ENCODE measurements around the gene FOSL2. TPM values are rescaled to one million over a fixed set of nuclear protein-coding genes. Genes with fewer than 3 reads are reported as not detected.
A peak's percentile ranks its signal among the peaks of the same experiment; 100 is the strongest.

The FOSL2 gene
- total RNA-seq, 1 donor from 2014 or later: 60.5 TPM

DNA sequence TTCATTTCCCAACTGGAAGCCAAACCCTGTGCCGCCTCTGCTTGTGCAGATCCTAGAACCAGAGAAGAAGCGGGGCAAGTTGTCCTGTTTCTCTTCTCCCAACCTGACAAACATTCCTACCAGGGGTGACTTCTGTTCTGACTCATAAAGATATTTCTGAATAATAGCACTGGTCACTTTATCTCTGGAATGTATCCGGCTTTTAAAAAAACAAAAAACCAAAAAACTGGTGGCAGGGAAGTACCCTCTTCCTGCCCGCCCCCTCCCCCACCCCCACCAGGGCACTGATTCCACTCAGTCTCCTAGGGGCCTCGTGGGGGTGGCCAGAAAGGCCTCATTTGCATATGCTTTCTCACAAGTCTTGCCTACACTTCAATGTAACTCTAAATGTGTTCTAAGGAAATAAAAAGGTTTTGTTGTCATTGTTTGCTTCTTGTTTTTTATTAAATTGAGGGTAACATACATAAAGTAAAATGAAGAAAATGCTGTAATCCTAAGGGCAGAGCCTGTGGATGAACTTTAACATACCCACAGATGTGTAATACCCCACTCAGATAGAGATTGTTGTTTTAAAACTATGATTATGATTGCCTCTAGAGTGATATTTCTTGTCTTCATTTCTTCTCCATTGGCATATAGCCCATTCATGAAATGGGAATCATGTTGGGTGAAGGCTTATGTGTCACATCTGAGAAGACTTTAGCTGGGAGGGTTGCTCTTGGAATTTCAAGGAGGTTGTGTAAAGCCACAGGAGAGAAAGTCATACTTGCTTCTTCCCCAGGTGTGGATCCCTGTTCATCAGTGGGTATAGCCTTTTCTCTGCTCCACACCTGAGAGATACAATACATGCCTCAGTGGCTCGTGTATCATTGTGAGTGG lies 5.3 kb upstream of the FOSL2 start:
- Mint-ChIP-seq H3K27ac (no peak overlapping the region), H3K4me1 (peaks cover 24% of the 10 kb centered on the region), H3K9me3 (no peaks in the 10 kb centered on the region), H3K27me3 (ENCODE audit: low read depth) (peaks cover 1% of the 10 kb centered on the region), H3K36me3 (no peaks in the 10 kb centered on the region), H3K4me3 (no peak overlapping the region)
- DNase-seq (ENCODE audit: low spot score in 2 of 2, unreplicated experiment in 2 of 2): no peak
- no peak for TF ChIP-seq CTCF (IDR thresholded peaks at IDR 0.05; ENCODE audit: unreplicated experiment)

DNA sequence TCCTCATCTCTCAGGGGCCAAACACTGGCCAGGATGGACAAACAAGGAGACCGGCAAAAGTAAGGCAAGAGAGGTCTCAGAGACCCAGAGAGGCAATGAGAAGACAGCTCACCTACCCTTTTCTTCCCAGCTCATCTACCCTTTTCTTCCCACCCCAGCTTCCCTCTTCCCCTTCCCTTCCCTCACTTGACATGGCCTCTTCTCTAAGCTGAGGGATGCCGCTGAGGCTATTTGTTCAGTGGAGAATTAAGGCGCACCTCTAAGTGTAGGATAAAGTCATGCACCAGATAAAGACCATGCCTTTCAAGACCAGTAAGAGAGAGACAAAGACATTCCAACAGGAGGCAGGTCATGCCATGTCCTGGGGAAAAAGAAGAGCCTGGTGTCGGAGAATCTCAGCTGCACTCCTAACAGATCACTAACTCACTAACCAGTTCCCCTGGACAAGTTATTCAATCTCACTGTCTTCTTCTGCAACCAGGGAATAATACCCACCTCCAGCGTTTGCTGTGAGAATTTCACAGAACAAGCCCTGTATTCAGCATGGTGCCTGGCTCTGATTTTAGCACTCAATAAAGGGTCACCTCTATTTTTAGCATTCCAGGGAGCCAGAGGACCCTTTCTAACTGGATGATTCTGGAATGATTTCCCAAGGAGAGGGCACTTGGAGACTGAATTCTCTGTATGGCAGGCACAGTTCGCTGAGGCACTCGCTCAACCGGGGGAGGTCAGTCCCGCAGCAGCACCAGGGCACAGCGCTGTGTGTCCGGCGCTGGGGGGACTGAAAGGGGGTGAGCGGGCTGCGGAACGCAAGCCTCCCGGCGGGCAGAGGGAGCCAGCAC lies 3.0 kb upstream of the FOSL2 start:
- Mint-ChIP-seq H3K27ac (peak overlapping the region; percentile 94), H3K4me1 (peaks cover 27% of the 10 kb centered on the region), H3K4me3 (peak overlapping the region; percentile 78), H3K27me3 (ENCODE audit: low read depth) (peaks cover 1% of the 10 kb centered on the region), H3K36me3 (no peaks in the 10 kb centered on the region), H3K9me3 (no peaks in the 10 kb centered on the region)
- DNase-seq (ENCODE audit: low spot score in 2 of 2, unreplicated experiment in 2 of 2): no peak
- TF ChIP-seq CTCF (IDR thresholded peaks at IDR 0.05; ENCODE audit: unreplicated experiment): no peak

- DNase-seq (ENCODE audit: low spot score in 2 of 2, unreplicated experiment in 2 of 2): peak; percentile 58 to 80
- no peak for TF ChIP-seq CTCF (IDR thresholded peaks at IDR 0.05; ENCODE audit: unreplicated experiment)
- Mint-ChIP-seq H3K27me3 (ENCODE audit: low read depth) (peaks cover 1% of the 10 kb centered on the region), H3K36me3 (no peaks in the 10 kb centered on the region), H3K9me3 (no peaks in the 10 kb centered on the region), H3K27ac (peak overlapping the region; percentile 96), H3K4me3 (peak overlapping the region; percentile 78), H3K4me1 (peaks cover 27% of the 10 kb centered on the region)
Measured at GRCh38 chr2:28390241-28390745, 2.4 kb upstream of the FOSL2 start.

GRCh38 chr2:28390746-28391563 lies 1.7 kb upstream of the FOSL2 start:
- Mint-ChIP-seq H3K4me1 (peaks cover 27% of the 10 kb centered on the region), H3K36me3 (no peaks in the 10 kb centered on the region), H3K4me3 (peak overlapping the region; percentile 78), H3K27ac (peak overlapping the region; percentile 96), H3K9me3 (no peaks in the 10 kb centered on the region), H3K27me3 (ENCODE audit: low read depth) (peaks cover 1% of the 10 kb centered on the region)
- TF ChIP-seq CTCF (IDR thresholded peaks at IDR 0.05; ENCODE audit: unreplicated experiment): peak; percentile 15
- peak in 1 of 2 experiments; percentile 72 for DNase-seq (ENCODE audit: low spot score in 2 of 2, unreplicated experiment in 2 of 2)
